ENCODE measurements around the gene TBC1D9B. TPM values are rescaled to one million over a fixed set of nuclear protein-coding genes. Genes with fewer than 3 reads are reported as not detected.

The TBC1D9B gene
- total and polyA plus RNA-seq, 9 of the 15 experiments (the other 6 are each of a cell fraction or from before 2014, with no cell fraction given), result 2.9 to 59.1 (median 33.5) TPM

DNA sequence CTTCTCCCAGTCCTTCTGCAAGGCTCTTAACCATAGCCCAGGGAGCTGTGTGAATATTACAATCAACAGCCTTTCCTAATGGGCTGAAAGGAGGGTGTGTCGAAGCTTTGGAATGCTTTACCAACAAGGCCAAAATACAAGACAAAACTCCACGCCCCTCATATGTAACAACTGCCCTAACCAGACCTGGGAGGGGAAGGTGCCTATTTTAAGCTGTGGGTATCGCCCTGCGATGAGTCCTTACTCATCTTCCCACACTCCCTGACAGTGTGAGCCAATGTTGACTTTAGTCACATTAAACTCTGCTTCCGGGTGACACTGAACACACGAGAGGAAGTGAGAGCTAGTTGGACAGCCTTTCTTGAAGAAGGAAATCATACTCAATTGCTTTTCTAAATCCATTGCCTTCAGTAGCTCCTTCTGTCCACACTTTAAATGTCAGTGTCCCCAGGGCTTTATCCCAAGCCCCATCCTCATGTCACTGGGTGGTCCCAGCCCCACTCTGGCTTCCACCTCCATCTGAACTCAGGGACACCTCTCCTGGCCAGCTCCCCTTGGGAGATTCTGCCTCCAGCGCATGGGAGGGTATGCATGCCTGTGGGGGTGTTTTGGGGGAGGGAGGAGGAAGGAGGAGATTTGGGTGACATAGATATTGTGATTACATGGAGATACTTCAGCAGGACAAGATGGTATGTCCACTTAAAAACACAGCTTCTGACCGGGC lies 6.5 kb upstream of the TBC1D9B start (continued):
- peak; percentile 81 to 94 for TF ChIP-seq FOXA3 (CRISPR knock-in tag; conservative IDR thresholded peaks at IDR 0.05 in 1 of 2, IDR thresholded peaks at IDR 0.05 in 1 of 2)
- no peak for TF ChIP-seq ZKSCAN3 (CRISPR knock-in tag; IDR thresholded peaks at IDR 0.05)
- no peak for TF ChIP-seq RFX7 (CRISPR knock-in tag; IDR thresholded peaks at IDR 0.05)
- TF ChIP-seq CTBP1 (IDR thresholded peaks at IDR 0.05; ENCODE audit: borderline replicate concordance), result peak; percentile 17; the same call in 1 of the 2 replicates
- TF ChIP-seq, protein P1, sequence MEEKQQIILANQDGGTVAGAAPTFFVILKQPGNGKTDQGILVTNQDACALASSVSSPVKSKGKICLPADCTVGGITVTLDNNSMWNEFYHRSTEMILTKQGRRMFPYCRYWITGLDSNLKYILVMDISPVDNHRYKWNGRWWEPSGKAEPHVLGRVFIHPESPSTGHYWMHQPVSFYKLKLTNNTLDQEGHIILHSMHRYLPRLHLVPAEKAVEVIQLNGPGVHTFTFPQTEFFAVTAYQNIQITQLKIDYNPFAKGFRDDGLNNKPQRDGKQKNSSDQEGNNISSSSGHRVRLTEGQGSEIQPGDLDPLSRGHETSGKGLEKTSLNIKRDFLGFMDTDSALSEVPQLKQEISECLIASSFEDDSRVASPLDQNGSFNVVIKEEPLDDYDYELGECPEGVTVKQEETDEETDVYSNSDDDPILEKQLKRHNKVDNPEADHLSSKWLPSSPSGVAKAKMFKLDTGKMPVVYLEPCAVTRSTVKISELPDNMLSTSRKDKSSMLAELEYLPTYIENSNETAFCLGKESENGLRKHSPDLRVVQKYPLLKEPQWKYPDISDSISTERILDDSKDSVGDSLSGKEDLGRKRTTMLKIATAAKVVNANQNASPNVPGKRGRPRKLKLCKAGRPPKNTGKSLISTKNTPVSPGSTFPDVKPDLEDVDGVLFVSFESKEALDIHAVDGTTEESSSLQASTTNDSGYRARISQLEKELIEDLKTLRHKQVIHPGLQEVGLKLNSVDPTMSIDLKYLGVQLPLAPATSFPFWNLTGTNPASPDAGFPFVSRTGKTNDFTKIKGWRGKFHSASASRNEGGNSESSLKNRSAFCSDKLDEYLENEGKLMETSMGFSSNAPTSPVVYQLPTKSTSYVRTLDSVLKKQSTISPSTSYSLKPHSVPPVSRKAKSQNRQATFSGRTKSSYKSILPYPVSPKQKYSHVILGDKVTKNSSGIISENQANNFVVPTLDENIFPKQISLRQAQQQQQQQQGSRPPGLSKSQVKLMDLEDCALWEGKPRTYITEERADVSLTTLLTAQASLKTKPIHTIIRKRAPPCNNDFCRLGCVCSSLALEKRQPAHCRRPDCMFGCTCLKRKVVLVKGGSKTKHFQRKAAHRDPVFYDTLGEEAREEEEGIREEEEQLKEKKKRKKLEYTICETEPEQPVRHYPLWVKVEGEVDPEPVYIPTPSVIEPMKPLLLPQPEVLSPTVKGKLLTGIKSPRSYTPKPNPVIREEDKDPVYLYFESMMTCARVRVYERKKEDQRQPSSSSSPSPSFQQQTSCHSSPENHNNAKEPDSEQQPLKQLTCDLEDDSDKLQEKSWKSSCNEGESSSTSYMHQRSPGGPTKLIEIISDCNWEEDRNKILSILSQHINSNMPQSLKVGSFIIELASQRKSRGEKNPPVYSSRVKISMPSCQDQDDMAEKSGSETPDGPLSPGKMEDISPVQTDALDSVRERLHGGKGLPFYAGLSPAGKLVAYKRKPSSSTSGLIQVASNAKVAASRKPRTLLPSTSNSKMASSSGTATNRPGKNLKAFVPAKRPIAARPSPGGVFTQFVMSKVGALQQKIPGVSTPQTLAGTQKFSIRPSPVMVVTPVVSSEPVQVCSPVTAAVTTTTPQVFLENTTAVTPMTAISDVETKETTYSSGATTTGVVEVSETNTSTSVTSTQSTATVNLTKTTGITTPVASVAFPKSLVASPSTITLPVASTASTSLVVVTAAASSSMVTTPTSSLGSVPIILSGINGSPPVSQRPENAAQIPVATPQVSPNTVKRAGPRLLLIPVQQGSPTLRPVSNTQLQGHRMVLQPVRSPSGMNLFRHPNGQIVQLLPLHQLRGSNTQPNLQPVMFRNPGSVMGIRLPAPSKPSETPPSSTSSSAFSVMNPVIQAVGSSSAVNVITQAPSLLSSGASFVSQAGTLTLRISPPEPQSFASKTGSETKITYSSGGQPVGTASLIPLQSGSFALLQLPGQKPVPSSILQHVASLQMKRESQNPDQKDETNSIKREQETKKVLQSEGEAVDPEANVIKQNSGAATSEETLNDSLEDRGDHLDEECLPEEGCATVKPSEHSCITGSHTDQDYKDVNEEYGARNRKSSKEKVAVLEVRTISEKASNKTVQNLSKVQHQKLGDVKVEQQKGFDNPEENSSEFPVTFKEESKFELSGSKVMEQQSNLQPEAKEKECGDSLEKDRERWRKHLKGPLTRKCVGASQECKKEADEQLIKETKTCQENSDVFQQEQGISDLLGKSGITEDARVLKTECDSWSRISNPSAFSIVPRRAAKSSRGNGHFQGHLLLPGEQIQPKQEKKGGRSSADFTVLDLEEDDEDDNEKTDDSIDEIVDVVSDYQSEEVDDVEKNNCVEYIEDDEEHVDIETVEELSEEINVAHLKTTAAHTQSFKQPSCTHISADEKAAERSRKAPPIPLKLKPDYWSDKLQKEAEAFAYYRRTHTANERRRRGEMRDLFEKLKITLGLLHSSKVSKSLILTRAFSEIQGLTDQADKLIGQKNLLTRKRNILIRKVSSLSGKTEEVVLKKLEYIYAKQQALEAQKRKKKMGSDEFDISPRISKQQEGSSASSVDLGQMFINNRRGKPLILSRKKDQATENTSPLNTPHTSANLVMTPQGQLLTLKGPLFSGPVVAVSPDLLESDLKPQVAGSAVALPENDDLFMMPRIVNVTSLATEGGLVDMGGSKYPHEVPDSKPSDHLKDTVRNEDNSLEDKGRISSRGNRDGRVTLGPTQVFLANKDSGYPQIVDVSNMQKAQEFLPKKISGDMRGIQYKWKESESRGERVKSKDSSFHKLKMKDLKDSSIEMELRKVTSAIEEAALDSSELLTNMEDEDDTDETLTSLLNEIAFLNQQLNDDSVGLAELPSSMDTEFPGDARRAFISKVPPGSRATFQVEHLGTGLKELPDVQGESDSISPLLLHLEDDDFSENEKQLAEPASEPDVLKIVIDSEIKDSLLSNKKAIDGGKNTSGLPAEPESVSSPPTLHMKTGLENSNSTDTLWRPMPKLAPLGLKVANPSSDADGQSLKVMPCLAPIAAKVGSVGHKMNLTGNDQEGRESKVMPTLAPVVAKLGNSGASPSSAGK (IDR thresholded peaks at IDR 0.05), result peak; percentile 32
- peak; percentile 85; the same call in 1 of the 2 replicates for TF ChIP-seq EHMT2 (IDR thresholded peaks at IDR 0.05)
- no peak for TF ChIP-seq JUND (IDR thresholded peaks at IDR 0.05; ENCODE audit: borderline replicate concordance, low read depth, low read length)
- TF ChIP-seq JUND (tag; IDR thresholded peaks at IDR 0.05; ENCODE audit: borderline replicate concordance, low read depth, low read length), result 0 out of 3 replicates have a peak, but pooled peaks have one; percentile 20

All from K562 (cell line).